Umbilical cord (tissue), 2 donors: Measurements from ENCODE around the gene MST1R. TPM values are rescaled to one million over a fixed set of nuclear protein-coding genes. Genes with fewer than 3 reads are reported as not detected.

ENCODE experiments used
- DNase-seq: peaks from one replicate; pipeline ENCODE4 v3.0.0-alpha.2; 2015; ENCODE audit warnings: low spot score
- total RNA-seq: library from RNA; depleted of rRNA; stranded (reverse); fragments of >200 nt; gene quantifications from one replicate; pipeline ENCODE4 v1.2.3, GENCODE V29; 2014; ENCODE audit warnings: low replicate concordance; ENCODE audit not compliant: insufficient read depth

Gene MST1R
- total RNA-seq, 1 donor from 2014 or later = 14.4 TPM

- peak; percentile 31 for DNase-seq
Measured at GRCh38 chr3:49840388-49840787, 63.3 kb downstream of the MST1R start.

- peak; percentile 88 for DNase-seq
Measured at GRCh38 chr3:49839193-49839809, 64.4 kb downstream of the MST1R start.

Other genes with a start within 250 kb of the MST1R start
- 66.7 TPM for gene APEH, start 229.5 kb downstream of the MST1R start, total RNA-seq
- gene MST1, start 214.4 kb downstream of the MST1R start, total RNA-seq = 2.2 TPM
- 13.7 TPM for gene RNF123, start 214.3 kb downstream of the MST1R start, total RNA-seq
- gene AMIGO3, start 184.2 kb downstream of the MST1R start, total RNA-seq = 2.4 TPM
- gene GMPPB, start 179.9 kb downstream of the MST1R start, total RNA-seq = 20.9 TPM
- gene IP6K1, start 117.3 kb downstream of the MST1R start, total RNA-seq = 25.8 TPM
- not detected for gene CDHR4, start 104.0 kb downstream of the MST1R start, total RNA-seq
- 7.7 TPM for gene INKA1, start 100.6 kb downstream of the MST1R start, total RNA-seq
- 40.9 TPM for gene UBA7, start 89.9 kb downstream of the MST1R start, total RNA-seq
- gene TRAIP, start 47.3 kb downstream of the MST1R start, total RNA-seq = not detected
- gene CAMKV, start 34.0 kb downstream of the MST1R start, total RNA-seq = 0.72 TPM
- 4.6 TPM for gene MON1A, start 25.9 kb upstream of the MST1R start, total RNA-seq
- 49.8 TPM for gene RBM6, start 36.3 kb upstream of the MST1R start, total RNA-seq
- gene RBM5, start 185.0 kb upstream of the MST1R start, total RNA-seq = 142 TPM